GM10847 (cell line): ENCODE results near the gene PKP4.

ENCODE experiments used
- POLR2A ChIP-seq: IDR thresholded peaks from 2 replicates; pipeline ENCODE4 v1.6.1; 2011; ENCODE audit not compliant: insufficient read length; ENCODE audit errors: extremely low read depth

Gene PKP4

GRCh38 chr2:158460632-158461297 is 4.0 kb downstream of the PKP4 start:
- no peak for TF ChIP-seq POLR2A

DNA sequence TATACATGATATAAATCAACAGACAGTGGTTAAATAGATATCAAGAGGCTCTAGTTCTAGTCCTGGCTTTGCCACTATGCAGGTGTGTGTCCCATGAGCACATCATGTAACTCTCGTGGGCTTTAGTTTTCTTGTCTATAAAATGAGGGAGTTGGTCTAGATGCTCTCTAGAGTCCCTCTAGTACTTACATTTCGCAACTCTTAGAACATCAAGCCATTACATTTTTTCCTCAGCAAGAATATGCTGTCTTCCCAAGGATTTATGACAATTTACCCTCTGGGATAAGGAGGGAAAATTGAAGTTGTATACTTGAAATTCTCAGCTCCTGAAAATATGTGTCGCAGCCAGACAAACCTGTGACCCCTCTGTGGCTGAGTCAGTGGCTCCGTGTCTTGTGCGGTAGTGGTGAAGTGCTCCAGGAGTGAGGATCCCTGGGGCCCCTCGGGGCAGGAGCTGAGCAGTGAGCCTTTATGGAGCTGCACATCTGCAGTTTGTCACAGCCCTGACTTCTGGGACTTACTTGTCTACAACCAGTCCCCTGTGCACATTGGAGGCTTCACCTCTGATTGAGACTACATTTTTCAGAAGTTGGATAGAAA is 6.8 kb downstream of the PKP4 start:
- TF ChIP-seq POLR2A, result no peak

DNA sequence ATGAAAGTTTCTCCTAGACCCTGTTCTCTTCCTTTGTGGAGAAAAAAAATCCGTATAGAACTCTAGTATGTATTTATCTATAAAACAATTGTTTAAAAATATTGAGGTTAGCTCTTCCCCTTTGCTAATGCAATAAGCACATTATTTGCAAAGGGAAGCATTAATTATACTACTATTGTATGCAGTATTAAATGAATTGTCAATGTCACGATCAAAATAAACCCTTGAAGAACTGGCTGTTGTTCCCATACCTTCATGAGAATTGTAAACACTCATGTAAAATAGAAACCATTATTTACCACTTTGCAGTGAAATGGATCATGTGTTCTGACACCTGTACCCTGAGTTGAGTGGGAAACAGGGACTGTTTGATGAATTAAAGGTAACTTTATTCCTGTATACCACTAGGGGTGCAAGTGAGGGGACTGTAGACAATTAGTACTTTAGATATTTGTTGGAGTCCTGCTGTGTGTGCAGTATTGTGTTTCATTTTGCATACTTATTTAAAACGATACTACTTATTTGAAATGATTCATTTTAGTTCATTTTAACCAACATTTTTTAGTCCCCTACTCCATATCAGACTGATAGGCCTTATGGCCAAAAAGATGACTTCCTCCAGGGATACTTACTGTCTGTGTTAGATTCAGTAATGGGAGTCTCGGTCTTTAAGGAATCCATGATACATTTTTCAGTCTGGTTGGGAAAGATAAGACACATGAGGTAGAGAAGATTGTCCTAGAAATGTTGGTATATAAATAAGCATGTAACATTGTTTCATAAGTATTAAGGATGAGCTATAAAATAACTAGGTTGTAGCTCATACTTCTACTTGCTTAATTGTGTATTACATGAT is 7.9 kb downstream of the PKP4 start:
- no peak for TF ChIP-seq POLR2A

DNA sequence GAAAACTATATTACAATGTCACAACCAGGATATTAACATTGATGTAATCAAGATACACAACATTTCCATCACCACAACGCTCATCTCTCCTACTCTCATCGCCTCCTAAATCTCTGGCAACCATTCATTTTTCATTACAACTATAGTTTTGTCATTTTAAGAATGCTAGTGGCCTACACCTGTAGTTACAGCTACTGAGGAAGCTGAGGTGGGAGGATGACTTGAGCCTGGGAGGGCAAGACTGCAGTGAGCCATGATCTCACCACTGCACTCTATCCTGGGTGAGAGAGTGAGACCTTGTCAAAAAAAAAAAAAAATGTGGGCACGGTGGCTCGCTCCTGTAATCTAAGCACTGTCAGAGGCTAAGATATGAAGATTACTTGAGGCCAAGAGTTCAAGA is 10.5 kb downstream of the PKP4 start:
- no peak for TF ChIP-seq POLR2A

DNA sequence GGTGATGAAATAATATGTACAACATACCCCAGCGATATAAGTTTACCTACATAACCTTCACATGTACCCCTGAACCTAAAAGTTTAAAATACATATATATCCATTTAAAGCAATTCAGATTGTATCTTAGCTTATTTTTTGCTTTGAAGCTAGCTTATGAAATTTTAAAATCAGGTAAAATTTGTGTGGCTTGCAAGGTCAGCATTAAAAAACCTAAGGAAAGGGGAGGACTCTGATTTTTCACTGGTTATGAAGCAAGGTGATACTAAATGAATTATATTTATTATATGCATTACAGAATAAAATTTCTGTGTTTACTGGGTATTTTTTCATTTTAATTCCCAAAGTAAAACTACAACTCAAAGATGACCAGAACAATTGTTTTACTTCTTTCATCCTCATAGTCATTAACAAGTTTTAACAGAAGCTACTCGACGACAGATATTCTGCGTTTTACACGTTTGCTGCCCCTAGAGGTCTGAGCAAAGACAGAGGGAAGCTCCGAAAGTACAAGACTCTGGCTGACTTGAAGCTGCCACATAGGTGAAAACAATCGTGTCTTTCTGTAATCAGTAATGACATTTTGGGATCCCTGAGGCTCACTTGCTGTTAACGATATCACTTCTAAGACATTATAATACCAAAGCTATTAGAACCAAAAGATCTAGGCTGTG is 17.1 kb downstream of the PKP4 start:
- TF ChIP-seq POLR2A, result no peak

DNA sequence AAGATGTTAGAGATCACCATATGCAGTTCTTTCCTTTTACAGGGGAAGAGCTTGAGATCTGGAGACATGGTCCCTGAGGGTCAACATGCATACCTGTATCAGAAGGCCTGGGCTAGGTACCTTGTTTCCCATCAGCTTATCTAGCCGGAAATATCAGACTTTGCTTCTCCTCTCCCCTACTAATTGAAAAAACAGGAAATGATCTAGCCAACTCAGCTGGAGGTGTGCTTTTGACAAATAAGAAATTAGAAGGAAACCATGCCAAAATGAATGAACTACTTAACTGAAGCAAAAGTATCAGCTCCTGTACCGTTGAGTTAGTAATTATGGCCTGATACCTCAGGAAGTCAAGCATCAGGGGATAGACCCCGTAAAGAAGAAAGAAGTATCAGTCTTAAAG is 20.4 kb downstream of the PKP4 start:
- TF ChIP-seq POLR2A, result no peak

GRCh38 chr2:158478237-158478636 is 21.5 kb downstream of the PKP4 start:
- TF ChIP-seq POLR2A, result no peak

GRCh38 chr2:158478816-158479215 is 22.1 kb downstream of the PKP4 start:
- TF ChIP-seq POLR2A, result no peak

DNA sequence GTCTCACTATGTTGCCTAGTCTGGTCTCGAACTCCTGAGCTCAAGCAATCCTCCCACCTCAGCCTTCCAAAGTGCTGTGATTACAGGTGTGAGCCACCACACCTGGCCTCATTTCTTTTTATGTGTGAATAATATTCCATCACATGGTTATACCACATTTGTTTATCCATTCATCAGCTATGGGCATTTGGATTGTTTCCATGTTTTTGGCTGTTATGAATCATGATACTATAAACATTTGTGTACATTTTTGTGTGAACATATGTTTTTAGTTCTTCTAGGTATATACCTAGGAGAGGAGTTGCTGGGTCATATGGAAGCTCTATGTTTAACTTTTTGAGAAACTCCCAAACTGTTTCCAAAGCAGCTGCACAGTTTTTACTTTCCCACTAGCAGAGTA is 24.4 kb downstream of the PKP4 start:
- TF ChIP-seq POLR2A, result no peak

GRCh38 chr2:158482594-158482993 is 25.8 kb downstream of the PKP4 start:
- no peak for TF ChIP-seq POLR2A

GRCh38 chr2:158484892-158485556 is 28.3 kb downstream of the PKP4 start:
- TF ChIP-seq POLR2A, result no peak

DNA sequence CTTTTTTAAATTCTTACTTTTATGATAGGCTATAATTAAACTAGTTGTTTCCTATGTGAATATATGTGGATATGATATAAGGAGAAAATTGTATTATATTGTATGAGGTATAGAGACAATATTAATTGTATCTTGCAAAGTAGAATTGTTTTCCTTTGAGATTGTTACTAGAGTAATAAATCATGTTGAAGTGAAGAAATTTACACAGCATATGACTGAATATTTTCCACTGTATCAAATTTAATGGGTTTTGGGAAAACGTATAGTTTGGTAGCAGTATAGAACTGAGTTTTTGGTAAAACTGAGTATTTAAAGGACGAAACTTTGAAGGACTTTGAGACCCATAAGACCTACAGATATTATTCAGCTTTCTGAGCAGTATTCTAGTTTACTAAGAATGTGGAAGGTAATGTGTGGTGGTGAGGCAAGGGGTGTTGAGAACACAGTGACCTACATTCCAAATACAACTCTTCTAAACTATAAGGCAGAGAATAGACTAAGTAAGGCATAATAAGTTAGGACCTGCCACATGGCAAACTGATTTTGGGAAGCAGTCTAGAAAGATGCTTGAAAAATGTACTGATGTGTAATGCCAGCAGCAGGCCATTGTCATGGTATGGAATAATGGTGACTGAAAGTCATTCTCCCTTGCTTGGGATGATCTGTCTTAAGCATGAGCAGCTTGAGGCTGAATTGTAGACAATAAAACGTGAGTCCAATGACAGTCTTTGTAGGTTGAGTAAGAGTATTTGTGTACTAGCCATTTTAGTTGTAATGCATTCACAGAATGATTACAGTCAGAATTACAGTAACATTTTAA is 29.6 kb downstream of the PKP4 start:
- no peak for TF ChIP-seq POLR2A

GRCh38 chr2:158486970-158487325 is 30.2 kb downstream of the PKP4 start:
- TF ChIP-seq POLR2A, result no peak

GRCh38 chr2:158487419-158487818 is 30.7 kb downstream of the PKP4 start:
- TF ChIP-seq POLR2A, result no peak

- no peak for TF ChIP-seq POLR2A
Measured at GRCh38 chr2:158488442-158489216, 31.9 kb downstream of the PKP4 start.
